ENCODE results near the gene LRPAP1. TPM values are rescaled to one million over a fixed set of nuclear protein-coding genes. Genes with fewer than 3 reads are reported as not detected.

LRPAP1 gene
- total RNA-seq, 1 donor from 2014 or later: 81.6 TPM

DNA sequence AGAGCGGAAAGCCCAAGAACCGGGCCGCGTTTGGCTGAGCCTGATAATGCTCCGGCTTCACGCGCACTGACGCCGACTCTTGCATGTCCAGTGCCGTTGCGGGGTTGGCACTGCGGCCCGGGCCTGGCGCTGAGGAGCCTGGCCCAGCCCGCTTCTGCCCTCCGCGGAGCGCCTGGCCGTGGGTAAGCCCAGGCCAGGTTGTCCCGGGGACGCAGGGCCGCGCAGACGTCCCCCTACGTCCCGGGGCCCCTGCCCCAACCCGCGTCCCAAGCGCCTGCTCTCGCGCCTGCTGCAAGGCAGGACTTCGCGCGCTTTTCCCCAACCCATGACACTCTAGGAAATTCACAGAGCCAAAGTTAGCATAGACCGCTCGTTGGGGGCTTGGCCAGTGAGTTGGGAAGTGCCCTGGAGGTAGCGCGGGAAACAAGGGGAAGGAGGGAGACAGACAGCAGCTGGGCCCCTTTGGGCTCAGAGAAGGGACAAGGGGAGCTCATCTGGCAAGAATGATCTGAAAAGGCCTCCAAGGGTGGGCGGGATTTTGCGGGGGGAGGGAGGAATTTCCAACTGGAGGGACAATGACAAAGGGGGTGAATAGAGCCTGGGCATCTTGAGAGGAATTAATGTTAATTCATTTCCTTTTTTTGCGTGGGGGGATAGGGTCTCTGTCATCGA, 665 bp upstream of the LRPAP1 start:
- TF ChIP-seq, protein P1, sequence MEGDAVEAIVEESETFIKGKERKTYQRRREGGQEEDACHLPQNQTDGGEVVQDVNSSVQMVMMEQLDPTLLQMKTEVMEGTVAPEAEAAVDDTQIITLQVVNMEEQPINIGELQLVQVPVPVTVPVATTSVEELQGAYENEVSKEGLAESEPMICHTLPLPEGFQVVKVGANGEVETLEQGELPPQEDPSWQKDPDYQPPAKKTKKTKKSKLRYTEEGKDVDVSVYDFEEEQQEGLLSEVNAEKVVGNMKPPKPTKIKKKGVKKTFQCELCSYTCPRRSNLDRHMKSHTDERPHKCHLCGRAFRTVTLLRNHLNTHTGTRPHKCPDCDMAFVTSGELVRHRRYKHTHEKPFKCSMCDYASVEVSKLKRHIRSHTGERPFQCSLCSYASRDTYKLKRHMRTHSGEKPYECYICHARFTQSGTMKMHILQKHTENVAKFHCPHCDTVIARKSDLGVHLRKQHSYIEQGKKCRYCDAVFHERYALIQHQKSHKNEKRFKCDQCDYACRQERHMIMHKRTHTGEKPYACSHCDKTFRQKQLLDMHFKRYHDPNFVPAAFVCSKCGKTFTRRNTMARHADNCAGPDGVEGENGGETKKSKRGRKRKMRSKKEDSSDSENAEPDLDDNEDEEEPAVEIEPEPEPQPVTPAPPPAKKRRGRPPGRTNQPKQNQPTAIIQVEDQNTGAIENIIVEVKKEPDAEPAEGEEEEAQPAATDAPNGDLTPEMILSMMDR (conservative IDR thresholded peaks at IDR 0.05; ENCODE audit: low read depth, low read length): no peak
- no peak for DNase-seq (ENCODE audit: low read depth)
- peak overlapping the region; percentile 94 for H3K4me3 ChIP-seq (ENCODE audit: low read depth, low read length)

- DNase-seq (ENCODE audit: low read depth): no peak
- TF ChIP-seq, protein P1 (conservative IDR thresholded peaks at IDR 0.05; ENCODE audit: low read depth, low read length): no peak
- H3K4me3 ChIP-seq (ENCODE audit: low read depth, low read length): peak overlapping the region; percentile 94
Measured at GRCh38 chr4:3531318-3531878, 824 bp downstream of the LRPAP1 start.

DNA sequence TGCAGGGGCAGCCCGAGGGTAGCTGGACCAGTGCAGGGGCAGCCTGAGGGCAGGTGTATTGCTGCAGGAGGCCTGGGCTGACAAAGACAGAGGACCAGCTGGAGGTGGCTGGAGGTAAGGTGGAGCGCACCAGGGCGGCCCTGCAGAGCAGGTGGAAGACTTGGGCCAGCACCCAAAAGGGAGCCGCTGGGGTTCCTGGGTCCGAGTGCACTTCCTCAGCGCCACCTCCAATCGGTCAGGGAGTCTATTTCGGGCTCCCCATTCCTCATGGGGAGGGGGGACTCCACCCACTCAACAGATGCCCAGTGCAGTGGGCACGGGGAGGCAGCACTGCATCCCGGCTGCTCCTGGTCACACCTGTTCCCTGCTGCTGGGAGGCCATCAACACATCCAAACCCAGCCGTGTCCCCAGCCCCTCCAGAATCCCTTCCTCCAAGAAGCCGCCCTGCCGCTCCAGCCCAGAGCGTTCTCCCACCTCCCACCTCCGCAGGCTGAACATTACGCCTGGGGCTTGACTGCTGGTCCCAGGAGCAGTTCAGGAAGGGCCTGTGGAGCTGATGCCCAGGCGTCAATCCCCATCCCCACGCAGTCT, 1.5 kb downstream of the LRPAP1 start:
- peak overlapping the region; percentile 94 for H3K4me3 ChIP-seq (ENCODE audit: low read depth, low read length)
- no peak for DNase-seq (ENCODE audit: low read depth)
- TF ChIP-seq, protein P1 (conservative IDR thresholded peaks at IDR 0.05; ENCODE audit: low read depth, low read length): no peak

- no peak for DNase-seq (ENCODE audit: low read depth)
- no peak overlapping the region for H3K4me3 ChIP-seq (ENCODE audit: low read depth, low read length)
- TF ChIP-seq, protein P1 (conservative IDR thresholded peaks at IDR 0.05; ENCODE audit: low read depth, low read length): no peak
Measured at GRCh38 chr4:3530051-3530450, 2.2 kb downstream of the LRPAP1 start.

- no peak for DNase-seq (ENCODE audit: low read depth)
- no peak overlapping the region for H3K4me3 ChIP-seq (ENCODE audit: low read depth, low read length)
- TF ChIP-seq, protein P1 (conservative IDR thresholded peaks at IDR 0.05; ENCODE audit: low read depth, low read length): no peak
Measured at GRCh38 chr4:3529363-3529762, 2.9 kb downstream of the LRPAP1 start.

DNA sequence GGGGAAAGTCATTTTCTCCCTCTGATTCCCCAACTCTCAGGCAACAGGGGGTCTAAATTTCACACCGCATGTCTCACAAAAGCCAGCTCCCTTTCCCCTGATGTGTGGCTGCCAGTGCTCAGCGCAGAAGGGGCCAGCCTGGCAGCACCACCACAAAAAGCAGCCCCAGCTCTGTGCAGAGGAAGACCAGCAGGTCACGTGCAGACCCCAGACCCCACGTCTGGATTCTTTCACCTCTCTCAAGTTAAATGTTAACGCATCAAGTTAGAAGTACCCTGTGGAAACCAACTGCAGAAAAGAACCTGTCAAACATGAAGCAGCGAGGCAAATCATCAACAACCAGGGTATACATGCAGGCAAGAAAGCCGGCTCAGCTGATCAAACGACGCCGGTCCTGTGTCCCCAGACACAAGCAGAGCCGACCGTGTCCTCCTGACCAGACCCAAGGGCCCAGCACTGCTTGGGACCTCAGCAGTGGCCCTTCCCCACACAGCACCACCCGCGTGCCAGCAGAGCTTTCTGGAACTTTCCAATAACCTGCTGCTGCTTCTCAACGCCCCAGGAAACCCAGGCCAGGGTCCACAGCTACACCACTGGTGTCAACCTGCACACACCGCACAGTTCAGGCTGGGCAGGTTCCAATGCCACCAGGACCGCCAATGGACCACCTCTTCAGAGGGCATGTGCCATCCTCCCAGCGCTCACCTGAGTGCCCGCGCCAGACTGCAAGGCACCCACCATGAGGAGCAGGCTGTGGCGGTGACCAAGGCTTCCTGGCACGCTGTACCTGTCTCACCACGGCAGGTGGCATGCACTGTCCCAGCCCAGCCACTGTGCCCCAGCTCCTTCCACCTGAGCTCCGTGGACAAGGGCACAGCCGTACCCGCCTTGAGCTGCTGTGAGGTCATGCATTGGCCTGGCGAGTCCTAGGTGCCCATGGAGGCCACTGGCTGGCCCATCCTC, 4.0 kb downstream of the LRPAP1 start:
- TF ChIP-seq, protein P1 (conservative IDR thresholded peaks at IDR 0.05; ENCODE audit: low read depth, low read length): no peak
- DNase-seq (ENCODE audit: low read depth): no peak
- H3K4me3 ChIP-seq (ENCODE audit: low read depth, low read length): no peak overlapping the region
